Mucosa of stomach (tissue), 1 donor: ENCODE measurements around the gene CLASP2.
"Not testable (repeated sequence)": the region's sequence is repeated elsewhere in the genome, so short reads cannot be mapped to it uniquely, and the experiment has no call there.

Source experiments
- H3K27me3 ChIP-seq: one replicate; pipeline ENCODE4 v1.7.0; 2013; ENCODE audit warnings: mild to moderate bottlenecking, low read length; ENCODE audit not compliant: control insufficient read depth, insufficient read depth
- H3K36me3 ChIP-seq: one replicate; pipeline ENCODE4 v1.7.0; 2013; ENCODE audit warnings: low read length; ENCODE audit not compliant: control insufficient read depth, insufficient read depth
- H3K4me1 ChIP-seq: one replicate; pipeline ENCODE4 v1.7.0; 2013; ENCODE audit warnings: mild to moderate bottlenecking, low read length; ENCODE audit not compliant: control insufficient read depth, insufficient read depth
- H3K4me3 ChIP-seq: one replicate; pipeline ENCODE4 v1.7.0; 2013; ENCODE audit warnings: low read length
- H3K9ac ChIP-seq: one replicate; pipeline ENCODE4 v1.7.0; 2013; ENCODE audit warnings: mild to moderate bottlenecking, low read length, moderate library complexity
- H3K9me3 ChIP-seq: one replicate; pipeline ENCODE4 v1.7.0; 2013; ENCODE audit warnings: mild to moderate bottlenecking, low read length, moderate library complexity; ENCODE audit not compliant: control insufficient read depth
- donor health status: Pancreatic carcinoma.

CLASP2 gene

DNA sequence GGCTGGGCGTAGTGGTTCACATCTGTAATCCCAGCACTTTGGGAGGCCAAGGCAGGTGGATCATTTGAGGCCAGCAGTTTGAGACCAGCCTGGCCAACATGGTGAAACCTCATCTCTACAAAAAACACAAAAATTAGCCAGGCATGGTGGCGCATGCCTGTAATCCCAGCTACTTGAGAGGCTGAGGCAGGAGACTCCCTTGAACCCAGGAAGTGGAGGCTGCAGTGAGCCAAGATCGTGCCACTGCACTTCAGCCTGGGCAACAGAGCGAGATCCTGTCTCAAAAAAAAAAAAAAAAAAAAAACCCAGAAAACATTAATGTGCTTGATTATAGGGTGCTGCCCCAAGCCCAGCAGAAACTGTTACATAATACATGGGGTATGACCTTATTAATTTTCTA is 67.0 kb downstream of the CLASP2 start:
- H3K9ac ChIP-seq = not testable (repeated sequence)

DNA sequence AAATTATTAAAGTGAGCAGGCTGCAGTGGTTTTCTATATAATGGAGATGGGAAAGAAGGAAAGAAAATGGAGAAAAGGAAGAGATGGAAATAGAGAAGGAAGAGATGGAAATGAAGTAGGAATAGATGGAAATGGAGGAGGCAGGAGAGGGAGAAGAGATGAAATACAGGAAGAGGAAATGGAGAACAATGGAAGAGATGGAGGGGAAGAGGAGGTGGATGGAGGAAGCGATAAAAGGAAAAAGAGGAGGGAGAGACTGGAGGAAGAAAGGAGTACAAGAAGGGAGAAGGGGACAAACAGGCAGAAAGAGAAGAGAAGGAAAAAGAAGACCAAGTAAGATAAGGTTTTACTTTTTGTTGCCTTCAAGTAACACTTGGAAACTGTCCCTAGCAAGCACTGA is 67.6 kb downstream of the CLASP2 start:
- Histone ChIP-seq H3K27me3 (no peaks in the 10 kb centered on the region), H3K36me3 (no peaks in the 10 kb centered on the region), H3K4me1 (no peaks in the 10 kb centered on the region), H3K9me3 (no peaks in the 10 kb centered on the region), H3K9ac (no peak overlapping the region), H3K4me3 (no peak overlapping the region)

More for the DNA sequence above, 67.0 kb downstream of the CLASP2 start:
- H3K27me3 ChIP-seq, H3K4me1 ChIP-seq, H3K36me3 ChIP-seq, H3K9me3 ChIP-seq, H3K4me3 ChIP-seq: not testable (repeated sequence)

DNA sequence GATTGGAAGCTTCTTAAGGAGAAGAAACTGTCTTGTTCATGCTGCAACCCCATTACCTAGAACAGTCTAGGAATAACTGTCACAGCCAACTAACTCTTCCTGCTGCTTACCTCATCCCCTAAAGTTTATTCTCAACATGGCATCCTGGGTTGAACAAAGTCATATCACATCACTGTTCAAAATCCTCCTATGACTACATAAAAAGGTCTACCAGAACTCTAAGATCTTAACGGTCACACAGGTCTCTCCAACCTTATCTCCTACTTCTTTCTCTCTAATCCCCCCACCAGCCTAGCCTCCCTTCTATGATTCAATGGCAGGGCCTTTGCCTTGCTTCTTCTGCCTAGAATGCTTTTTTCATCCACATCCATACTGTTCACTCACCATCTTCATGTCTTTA is 69.3 kb downstream of the CLASP2 start:
- Histone ChIP-seq H3K4me1 (no peaks in the 10 kb centered on the region), H3K9me3 (no peaks in the 10 kb centered on the region), H3K4me3 (no peak overlapping the region), H3K27me3 (no peaks in the 10 kb centered on the region), H3K9ac (no peak overlapping the region), H3K36me3 (no peaks in the 10 kb centered on the region)

- no peak overlapping the region for H3K9ac ChIP-seq
- no peak overlapping the region for H3K4me3 ChIP-seq
- H3K27me3 ChIP-seq = no peaks in the 10 kb centered on the region
- no peaks in the 10 kb centered on the region for H3K4me1 ChIP-seq
- H3K9me3 ChIP-seq = no peaks in the 10 kb centered on the region
- no peaks in the 10 kb centered on the region for H3K36me3 ChIP-seq
Observed at GRCh38 chr3:33646406-33646805, 71.6 kb downstream of the CLASP2 start.

- no peak overlapping the region for H3K4me3 ChIP-seq
- no peaks in the 10 kb centered on the region for H3K27me3 ChIP-seq
- H3K4me1 ChIP-seq = no peaks in the 10 kb centered on the region
- H3K9me3 ChIP-seq = no peaks in the 10 kb centered on the region
- H3K9ac ChIP-seq = no peak overlapping the region
- no peaks in the 10 kb centered on the region for H3K36me3 ChIP-seq
Observed at GRCh38 chr3:33645060-33645647, 72.9 kb downstream of the CLASP2 start.

GRCh38 chr3:33644582-33644981 is 73.5 kb downstream of the CLASP2 start:
- H3K27me3 ChIP-seq = no peaks in the 10 kb centered on the region
- no peak overlapping the region for H3K4me3 ChIP-seq
- H3K9ac ChIP-seq = no peak overlapping the region
- H3K36me3 ChIP-seq = no peaks in the 10 kb centered on the region
- H3K9me3 ChIP-seq = no peaks in the 10 kb centered on the region
- no peaks in the 10 kb centered on the region for H3K4me1 ChIP-seq

- no peak overlapping the region for H3K4me3 ChIP-seq
- H3K27me3 ChIP-seq = no peaks in the 10 kb centered on the region
- H3K9me3 ChIP-seq = no peaks in the 10 kb centered on the region
- H3K4me1 ChIP-seq = no peaks in the 10 kb centered on the region
- H3K9ac ChIP-seq = no peak overlapping the region
- no peaks in the 10 kb centered on the region for H3K36me3 ChIP-seq
Observed at GRCh38 chr3:33642806-33643205, 75.2 kb downstream of the CLASP2 start.

DNA sequence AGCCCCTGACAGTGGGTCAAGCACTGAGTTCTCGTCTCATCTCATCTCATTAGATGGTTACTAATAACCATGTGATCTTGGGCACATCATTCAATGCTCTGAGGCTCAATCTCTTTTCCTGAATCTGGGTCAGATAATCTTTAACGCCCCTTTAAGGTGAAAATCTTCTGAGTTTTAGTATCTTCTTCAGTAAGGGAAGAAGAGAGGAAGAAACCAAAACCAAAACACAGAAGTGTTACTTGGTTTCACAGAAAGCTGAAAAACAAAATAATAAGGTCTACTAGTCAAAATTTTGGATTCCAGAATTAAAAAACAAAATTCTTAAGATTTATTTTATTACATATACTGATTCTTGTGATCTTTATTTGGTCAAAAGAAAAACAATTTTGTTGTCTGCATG is 78.2 kb downstream of the CLASP2 start:
- Histone ChIP-seq H3K27me3 (no peaks in the 10 kb centered on the region), H3K9ac (no peak overlapping the region), H3K9me3 (no peaks in the 10 kb centered on the region), H3K4me1 (no peaks in the 10 kb centered on the region), H3K4me3 (no peak overlapping the region), H3K36me3 (no peaks in the 10 kb centered on the region)

DNA sequence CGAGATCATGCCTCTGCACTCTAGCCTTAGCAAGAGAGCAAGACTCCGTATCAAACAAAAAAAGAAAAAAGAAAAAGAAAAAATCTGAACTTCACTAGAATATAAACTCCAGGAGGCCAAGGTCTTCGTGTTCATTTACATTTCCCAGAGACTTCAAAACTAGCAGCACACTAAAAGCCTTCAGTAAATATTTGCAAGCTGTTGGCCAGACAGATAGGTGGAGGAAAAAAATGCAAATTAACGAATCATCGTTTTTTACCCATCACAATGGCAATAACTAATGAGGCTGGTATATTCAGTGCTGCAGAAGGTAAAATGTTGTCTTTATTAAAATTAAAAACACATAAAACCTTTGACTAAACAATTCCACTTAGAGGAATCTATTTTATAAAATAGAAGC is 80.6 kb downstream of the CLASP2 start:
- no peaks in the 10 kb centered on the region for H3K36me3 ChIP-seq
- H3K4me3 ChIP-seq = no peak overlapping the region
- no peak overlapping the region for H3K9ac ChIP-seq
- no peaks in the 10 kb centered on the region for H3K9me3 ChIP-seq
- H3K27me3 ChIP-seq = no peaks in the 10 kb centered on the region
- no peaks in the 10 kb centered on the region for H3K4me1 ChIP-seq

DNA sequence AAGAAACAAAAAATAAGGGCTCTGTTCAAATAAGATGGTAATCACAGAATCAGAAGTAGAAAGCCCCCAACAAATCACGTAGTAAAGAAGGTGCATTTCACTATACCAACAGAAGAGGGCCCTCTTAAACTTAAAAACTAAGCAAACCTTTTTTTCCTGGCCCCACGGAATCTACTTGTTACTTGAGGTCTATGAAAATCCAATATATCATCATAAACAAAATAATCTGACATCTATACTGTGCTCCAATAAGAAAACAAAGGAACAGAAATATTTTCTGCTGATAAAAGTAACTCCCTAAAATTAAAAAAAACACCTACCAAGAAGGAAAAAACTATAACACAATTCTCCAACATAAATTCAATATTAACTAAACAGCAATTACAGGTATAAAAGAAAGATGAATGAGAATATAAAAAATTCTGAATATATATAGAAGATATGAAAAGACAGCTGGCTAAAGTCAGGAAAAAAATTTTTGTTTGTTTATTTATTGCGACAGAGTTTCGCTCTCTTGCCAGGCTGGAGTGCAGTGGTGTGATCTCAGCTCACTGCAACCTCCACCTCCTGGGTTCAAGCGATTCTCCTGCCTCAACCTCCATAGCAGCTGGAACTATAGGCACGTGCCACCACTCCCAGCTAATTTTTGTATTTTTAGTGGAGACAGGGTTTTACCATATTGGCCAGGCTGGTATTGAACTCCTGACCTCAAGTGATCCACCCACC is 81.8 kb downstream of the CLASP2 start:
- no peaks in the 10 kb centered on the region for H3K9me3 ChIP-seq
- H3K9ac ChIP-seq = no peak overlapping the region
- H3K36me3 ChIP-seq = no peaks in the 10 kb centered on the region
- no peaks in the 10 kb centered on the region for H3K27me3 ChIP-seq
- no peak overlapping the region for H3K4me3 ChIP-seq
- no peaks in the 10 kb centered on the region for H3K4me1 ChIP-seq

- Histone ChIP-seq H3K27me3 (no peaks in the 10 kb centered on the region), H3K9ac (no peak overlapping the region), H3K4me3 (no peak overlapping the region), H3K36me3 (no peaks in the 10 kb centered on the region), H3K4me1 (no peaks in the 10 kb centered on the region), H3K9me3 (no peaks in the 10 kb centered on the region)
Observed at GRCh38 chr3:33634262-33634661, 83.8 kb downstream of the CLASP2 start.

DNA sequence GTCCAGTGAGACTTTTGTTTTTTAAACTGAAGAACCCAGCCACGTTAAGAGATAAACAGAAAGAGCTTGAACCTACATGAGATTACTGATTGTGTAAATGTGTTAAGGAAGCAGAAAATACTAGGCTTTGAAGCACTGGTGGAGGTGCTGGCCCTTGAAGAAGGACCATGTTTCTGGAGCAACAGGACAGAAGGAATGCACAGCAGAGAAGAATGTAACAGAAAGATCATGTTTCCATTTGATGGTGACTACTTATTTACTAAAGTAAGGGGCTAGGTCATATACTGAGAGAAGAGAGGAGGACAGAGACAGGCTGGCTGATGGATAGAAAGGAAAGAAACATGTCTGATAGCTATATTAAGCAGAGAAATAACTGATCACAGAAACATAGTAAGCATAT is 88.8 kb downstream of the CLASP2 start:
- H3K4me3 ChIP-seq = no peak overlapping the region
- no peaks in the 10 kb centered on the region for H3K4me1 ChIP-seq
- no peak overlapping the region for H3K9ac ChIP-seq
- H3K9me3 ChIP-seq = no peaks in the 10 kb centered on the region
- no peaks in the 10 kb centered on the region for H3K27me3 ChIP-seq
- H3K36me3 ChIP-seq = no peaks in the 10 kb centered on the region

GRCh38 chr3:33624756-33625155 is 93.3 kb downstream of the CLASP2 start:
- Histone ChIP-seq H3K27me3 (no peaks in the 10 kb centered on the region), H3K9me3 (no peaks in the 10 kb centered on the region), H3K9ac (no peak overlapping the region), H3K4me1 (no peaks in the 10 kb centered on the region), H3K4me3 (no peak overlapping the region), H3K36me3 (no peaks in the 10 kb centered on the region)
